HG03342 (cell line): ENCODE results near the gene NCAPH2.
A peak's percentile ranks its signal among the peaks of the same experiment; 100 is the strongest.

ENCODE experiments used
- ATAC-seq: cut with Tn5 transposase; IDR thresholded peaks from one replicate; pipeline ENCODE4 v1.9.1; 2021; ENCODE audit warnings: mild to moderate bottlenecking, moderate library complexity; ENCODE audit not compliant: unreplicated experiment

The NCAPH2 gene

GRCh38 chr22:50545522-50546325, 37.7 kb downstream of the NCAPH2 start, which contains the start of gene KLHDC7B:
KLHDC7B (plus strand) TSS chr22:50545899; CDS start chr22:50546244, 345 bp downstream.
- no peak for ATAC-seq

- ATAC-seq, result no peak
Observed at GRCh38 chr22:50546326-50547262, 38.6 kb downstream of the NCAPH2 start.

- ATAC-seq, result no peak
Observed at GRCh38 chr22:50547263-50547985, 39.4 kb downstream of the NCAPH2 start.

- no peak for ATAC-seq
Observed at GRCh38 chr22:50548040-50548920, 40.3 kb downstream of the NCAPH2 start.

- ATAC-seq, result no peak
Observed at GRCh38 chr22:50548921-50549790, 41.1 kb downstream of the NCAPH2 start.

- ATAC-seq, result no peak
Observed at GRCh38 chr22:50550395-50550794, 42.4 kb downstream of the NCAPH2 start.

- no peak for ATAC-seq
Observed at GRCh38 chr22:50551160-50551752, 43.2 kb downstream of the NCAPH2 start.

- no peak for ATAC-seq
Observed at GRCh38 chr22:50553310-50553709, 45.3 kb downstream of the NCAPH2 start.

GRCh38 chr22:50556703-50557102, 48.7 kb downstream of the NCAPH2 start:
- ATAC-seq, result no peak

GRCh38 chr22:50560034-50560433, 52.0 kb downstream of the NCAPH2 start:
- no peak for ATAC-seq

GRCh38 chr22:50561401-50562358, 53.7 kb downstream of the NCAPH2 start:
- ATAC-seq, result no peak

GRCh38 chr22:50562523-50563412, 54.7 kb downstream of the NCAPH2 start, which contains the start of gene SYCE3:
SYCE3 (minus strand) TSS chr22:50562919; CDS start chr22:50556405, 6,514 bp downstream.
- ATAC-seq, result peak; percentile 79

- ATAC-seq, result peak; percentile 17
Observed at GRCh38 chr22:50563413-50564160, 55.6 kb downstream of the NCAPH2 start.

GRCh38 chr22:50564289-50564688, 56.3 kb downstream of the NCAPH2 start:
- no peak for ATAC-seq

- no peak for ATAC-seq
Observed at GRCh38 chr22:50567721-50568252, 59.8 kb downstream of the NCAPH2 start.
